HL-60 (cell line): Measurements from ENCODE around the gene ZNF503.

Experiments
- DNase-seq, 2 experiments: peaks; one replicate each; pipeline ENCODE4 v3.0.0-alpha.2; 2010 to 2020; ENCODE audit warnings: low read depth in 1 of 2, low spot score in 1 of 2
- H3K27ac ChIP-seq: fragments of 250-450 bp; sonication (Bioruptor Pico); replicated peaks from 2 replicates; pipeline ENCODE4 v1.5.1; 2020; ENCODE audit warnings: mild to moderate bottlenecking, moderate library complexity
- H3K27me3 ChIP-seq: fragments of 250-450 bp; sonication (Bioruptor Pico); 2 replicates; pipeline ENCODE4 v1.5.1; 2021; ENCODE audit warnings: mild to moderate bottlenecking, moderate library complexity; ENCODE audit not compliant: insufficient read depth, poor library complexity, severe bottlenecking
- H3K4me3 ChIP-seq: replicated peaks from 2 replicates; pipeline ENCODE4 v1.5.1; 2011; ENCODE audit warnings: mild to moderate bottlenecking, control low read depth, low read length; ENCODE audit not compliant: insufficient read depth
- GABPA ChIP-seq: IDR thresholded peaks from 2 replicates; pipeline ENCODE4 v1.6.1; 2012; ENCODE audit warnings: low read depth
- POLR2AphosphoS5 ChIP-seq: IDR thresholded peaks from 2 replicates; pipeline ENCODE4 v1.6.1; 2012; ENCODE audit warnings: low read depth
- SPI1 ChIP-seq: IDR thresholded peaks from 2 replicates; pipeline ENCODE4 v1.6.1; 2012; ENCODE audit warnings: low read depth, mild to moderate bottlenecking, borderline replicate concordance
- TF ChIP-seq, protein P1 (sequence below): IDR thresholded peaks from one replicate; pipeline ENCODE4 v1.5.1; 2011; ENCODE audit warnings: low read length, control low read depth, inconsistent platforms; ENCODE audit not compliant: insufficient read depth
- TF ChIP-seq, protein P2 (sequence below): IDR thresholded peaks from 2 replicates; pipeline ENCODE4 v1.6.1; 2012; ENCODE audit warnings: low read depth; ENCODE audit not compliant: insufficient replicate concordance

The ZNF503 gene

DNA sequence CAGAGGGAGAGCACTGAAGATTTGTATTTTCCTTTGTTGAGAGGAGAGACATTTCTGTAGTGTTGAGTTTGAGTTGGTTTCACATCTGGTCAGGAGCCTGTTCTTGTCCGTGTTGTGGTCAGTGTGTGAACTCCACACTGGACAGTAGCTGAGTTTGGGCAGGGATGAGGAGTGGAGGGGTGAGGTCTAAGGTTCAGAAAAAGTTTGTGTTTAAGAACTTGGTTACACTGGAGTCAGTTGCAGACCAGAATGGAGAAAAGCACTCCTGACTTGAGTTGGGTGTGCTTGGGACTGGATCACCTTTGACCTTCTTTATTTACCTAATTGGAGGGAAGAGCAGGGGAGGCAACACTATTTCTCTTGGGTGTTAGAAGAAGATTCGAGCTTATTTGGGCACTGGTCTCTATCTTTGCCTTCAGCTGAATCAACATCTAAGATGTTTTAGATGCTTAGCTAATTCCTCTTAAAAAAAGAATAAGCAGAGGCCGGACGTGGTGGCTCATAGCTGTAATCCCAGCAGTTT lies 38.8 kb upstream of the ZNF503 start:
- no peak for DNase-seq
- H3K27me3 ChIP-seq, result no peaks in the 10 kb centered on the region
- TF ChIP-seq POLR2AphosphoS5, result no peak
- TF ChIP-seq SPI1, result no peak
- TF ChIP-seq GABPA, result no peak
- TF ChIP-seq, protein P1, sequence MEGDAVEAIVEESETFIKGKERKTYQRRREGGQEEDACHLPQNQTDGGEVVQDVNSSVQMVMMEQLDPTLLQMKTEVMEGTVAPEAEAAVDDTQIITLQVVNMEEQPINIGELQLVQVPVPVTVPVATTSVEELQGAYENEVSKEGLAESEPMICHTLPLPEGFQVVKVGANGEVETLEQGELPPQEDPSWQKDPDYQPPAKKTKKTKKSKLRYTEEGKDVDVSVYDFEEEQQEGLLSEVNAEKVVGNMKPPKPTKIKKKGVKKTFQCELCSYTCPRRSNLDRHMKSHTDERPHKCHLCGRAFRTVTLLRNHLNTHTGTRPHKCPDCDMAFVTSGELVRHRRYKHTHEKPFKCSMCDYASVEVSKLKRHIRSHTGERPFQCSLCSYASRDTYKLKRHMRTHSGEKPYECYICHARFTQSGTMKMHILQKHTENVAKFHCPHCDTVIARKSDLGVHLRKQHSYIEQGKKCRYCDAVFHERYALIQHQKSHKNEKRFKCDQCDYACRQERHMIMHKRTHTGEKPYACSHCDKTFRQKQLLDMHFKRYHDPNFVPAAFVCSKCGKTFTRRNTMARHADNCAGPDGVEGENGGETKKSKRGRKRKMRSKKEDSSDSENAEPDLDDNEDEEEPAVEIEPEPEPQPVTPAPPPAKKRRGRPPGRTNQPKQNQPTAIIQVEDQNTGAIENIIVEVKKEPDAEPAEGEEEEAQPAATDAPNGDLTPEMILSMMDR, result no peak
- TF ChIP-seq, protein P2, sequence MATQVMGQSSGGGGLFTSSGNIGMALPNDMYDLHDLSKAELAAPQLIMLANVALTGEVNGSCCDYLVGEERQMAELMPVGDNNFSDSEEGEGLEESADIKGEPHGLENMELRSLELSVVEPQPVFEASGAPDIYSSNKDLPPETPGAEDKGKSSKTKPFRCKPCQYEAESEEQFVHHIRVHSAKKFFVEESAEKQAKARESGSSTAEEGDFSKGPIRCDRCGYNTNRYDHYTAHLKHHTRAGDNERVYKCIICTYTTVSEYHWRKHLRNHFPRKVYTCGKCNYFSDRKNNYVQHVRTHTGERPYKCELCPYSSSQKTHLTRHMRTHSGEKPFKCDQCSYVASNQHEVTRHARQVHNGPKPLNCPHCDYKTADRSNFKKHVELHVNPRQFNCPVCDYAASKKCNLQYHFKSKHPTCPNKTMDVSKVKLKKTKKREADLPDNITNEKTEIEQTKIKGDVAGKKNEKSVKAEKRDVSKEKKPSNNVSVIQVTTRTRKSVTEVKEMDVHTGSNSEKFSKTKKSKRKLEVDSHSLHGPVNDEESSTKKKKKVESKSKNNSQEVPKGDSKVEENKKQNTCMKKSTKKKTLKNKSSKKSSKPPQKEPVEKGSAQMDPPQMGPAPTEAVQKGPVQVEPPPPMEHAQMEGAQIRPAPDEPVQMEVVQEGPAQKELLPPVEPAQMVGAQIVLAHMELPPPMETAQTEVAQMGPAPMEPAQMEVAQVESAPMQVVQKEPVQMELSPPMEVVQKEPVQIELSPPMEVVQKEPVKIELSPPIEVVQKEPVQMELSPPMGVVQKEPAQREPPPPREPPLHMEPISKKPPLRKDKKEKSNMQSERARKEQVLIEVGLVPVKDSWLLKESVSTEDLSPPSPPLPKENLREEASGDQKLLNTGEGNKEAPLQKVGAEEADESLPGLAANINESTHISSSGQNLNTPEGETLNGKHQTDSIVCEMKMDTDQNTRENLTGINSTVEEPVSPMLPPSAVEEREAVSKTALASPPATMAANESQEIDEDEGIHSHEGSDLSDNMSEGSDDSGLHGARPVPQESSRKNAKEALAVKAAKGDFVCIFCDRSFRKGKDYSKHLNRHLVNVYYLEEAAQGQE, result no peak
- no peak overlapping the region for H3K4me3 ChIP-seq
- no peak overlapping the region for H3K27ac ChIP-seq

DNA sequence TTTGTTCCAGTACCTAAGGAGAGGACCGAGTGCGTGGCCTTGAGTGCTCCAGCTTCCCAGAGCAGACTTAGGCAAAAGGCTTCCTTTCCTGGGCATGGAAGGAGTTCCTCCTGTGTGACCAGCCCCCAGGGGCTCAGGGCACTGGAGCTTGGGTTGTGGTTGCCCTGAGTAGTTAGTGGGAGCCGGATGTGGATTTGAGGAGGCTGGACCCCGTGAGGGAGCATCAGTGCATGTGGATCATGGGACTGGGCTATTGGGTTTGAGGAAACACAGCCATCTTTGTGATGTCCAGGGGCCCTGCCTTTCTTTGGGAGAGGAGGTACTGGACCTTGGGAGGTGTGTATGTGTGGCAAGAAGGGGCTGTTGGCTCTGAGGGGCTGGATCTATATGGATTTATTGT lies 38.2 kb upstream of the ZNF503 start:
- no peak overlapping the region for H3K27ac ChIP-seq
- DNase-seq, result no peak
- H3K4me3 ChIP-seq, result no peak overlapping the region
- no peaks in the 10 kb centered on the region for H3K27me3 ChIP-seq
- TF ChIP-seq POLR2AphosphoS5 (no peak), SPI1 (no peak), GABPA (no peak)
- TF ChIP-seq, protein P2, result no peak
- TF ChIP-seq, protein P1, result no peak

DNA sequence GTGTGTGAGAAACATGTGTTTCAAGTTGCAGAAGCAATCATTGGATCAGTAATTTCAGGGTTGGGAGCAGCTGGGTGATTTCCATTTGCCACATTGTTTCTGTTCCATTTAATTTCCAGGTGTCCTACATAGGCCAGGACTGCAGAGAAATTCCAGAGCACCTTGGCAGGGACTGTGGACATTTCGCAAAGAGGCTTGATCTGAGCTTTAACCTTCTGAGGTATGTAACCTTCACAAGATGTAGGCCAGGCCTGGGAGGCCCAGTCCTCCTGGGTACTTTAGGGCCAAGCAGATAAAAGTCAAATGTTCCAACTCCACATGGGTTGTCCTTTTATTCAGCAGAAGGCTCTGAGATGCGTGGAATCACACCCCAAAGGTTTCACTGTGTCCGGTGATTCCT lies 36.7 kb upstream of the ZNF503 start:
- DNase-seq, result no peak
- TF ChIP-seq, protein P2, result no peak
- TF ChIP-seq POLR2AphosphoS5 (no peak), GABPA (no peak), SPI1 (no peak)
- TF ChIP-seq, protein P1, result no peak
- H3K27me3 ChIP-seq, result no peaks in the 10 kb centered on the region
- no peak overlapping the region for H3K4me3 ChIP-seq
- no peak overlapping the region for H3K27ac ChIP-seq
